NT2/D1 (cell line): ENCODE results near the gene EWSR1.

Experiments
- SUZ12 ChIP-seq: IDR thresholded peaks from 2 replicates; pipeline ENCODE4 v1.6.1; 2011; ENCODE audit not compliant: insufficient read length, insufficient read depth; ENCODE audit errors: extremely low read depth
- ZNF274 ChIP-seq: IDR thresholded peaks from 2 replicates; pipeline ENCODE4 v1.6.1; 2011; ENCODE audit warnings: mild to moderate bottlenecking, low read depth, low read length

DNA sequence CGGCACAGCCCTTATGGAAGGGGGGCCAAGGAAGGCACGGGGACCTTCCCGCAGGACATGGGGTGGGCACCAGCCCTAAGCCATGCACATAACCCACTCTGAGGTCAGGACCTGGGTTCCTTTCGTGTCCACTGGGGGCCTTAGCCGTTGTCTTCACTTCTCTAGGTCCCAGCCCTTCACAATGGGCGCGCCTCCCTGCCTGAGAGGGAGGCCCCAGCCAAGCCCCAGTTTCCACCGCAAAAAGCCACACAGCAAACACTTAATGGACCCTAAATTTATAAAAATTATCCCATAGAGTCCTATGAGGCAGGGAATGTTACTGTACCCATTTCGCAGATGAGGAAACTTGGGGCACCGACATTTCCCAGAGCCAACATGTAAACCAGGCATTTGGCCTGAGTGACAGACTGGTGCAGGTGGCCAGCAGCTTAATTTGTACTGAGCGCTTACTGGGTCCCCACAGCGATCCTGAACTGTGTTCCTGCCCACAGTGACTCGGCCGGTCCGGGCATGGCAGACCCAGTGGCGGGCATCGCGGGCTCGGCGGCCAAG, 39.6 kb downstream of the EWSR1 start:
- TF ChIP-seq ZNF274 (no peak), SUZ12 (no peak)
